ENCODE results near the gene PCED1B.
"Not testable (repeated sequence)": the region's sequence is repeated elsewhere in the genome, so short reads cannot be mapped to it uniquely, and the experiment has no call there.

Gene PCED1B

DNA sequence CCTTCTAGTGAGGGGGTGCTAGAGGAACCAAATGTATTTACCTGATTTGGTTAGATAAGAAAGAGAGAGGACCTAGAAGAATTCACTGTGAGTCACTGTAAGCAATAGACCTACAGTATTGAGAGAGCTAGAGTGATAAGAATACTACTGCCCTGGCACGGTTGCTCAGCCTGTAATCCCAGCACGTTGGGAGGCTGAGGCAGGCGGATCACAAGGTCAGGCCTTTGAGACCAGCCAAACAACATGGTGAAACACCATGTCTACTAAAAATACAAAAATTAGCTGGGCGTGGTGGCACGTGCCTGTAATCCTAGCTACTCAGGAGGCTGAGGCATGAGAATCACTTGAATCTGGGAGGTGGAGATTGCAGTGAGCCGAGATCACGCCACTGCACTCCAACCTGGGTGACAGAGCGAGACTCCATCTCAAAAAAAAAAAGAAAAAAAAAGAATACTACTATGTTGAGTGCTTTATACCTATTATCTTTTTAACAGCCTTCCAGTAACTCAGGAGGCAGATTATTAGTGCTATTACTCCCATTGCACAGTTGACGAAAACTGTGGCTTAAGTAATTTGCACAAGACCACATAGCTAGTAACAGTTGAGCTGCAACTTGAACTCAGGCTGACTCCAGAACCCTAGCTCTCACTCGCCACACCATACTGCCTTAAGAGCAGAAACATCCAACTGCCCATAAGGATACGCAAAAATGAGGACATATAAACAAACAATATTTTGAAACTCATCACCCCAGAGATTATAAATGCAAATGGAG is 102.9 kb downstream of the PCED1B start:
- not testable (repeated sequence) for DNase-seq

DNA sequence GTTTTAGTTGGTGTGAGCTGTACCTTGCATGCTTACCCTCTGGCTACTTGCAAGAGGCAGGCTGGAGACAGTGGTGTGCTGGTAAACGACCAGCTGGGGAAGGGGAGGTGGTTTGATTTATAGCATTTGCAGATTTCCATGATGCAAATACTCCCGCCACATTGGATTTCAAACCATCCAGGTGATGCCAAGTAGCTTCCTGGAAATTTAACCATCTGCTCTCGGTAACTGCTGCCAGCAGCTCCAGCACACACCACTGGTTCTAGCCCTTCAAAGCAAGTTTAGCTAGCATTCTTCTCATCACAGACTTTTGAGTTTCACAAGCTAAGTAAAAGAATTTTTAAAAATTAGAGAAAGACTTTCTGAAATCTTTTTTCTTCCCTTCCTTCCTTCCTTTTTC is 104.8 kb downstream of the PCED1B start:
- DNase-seq: no peak

DNA sequence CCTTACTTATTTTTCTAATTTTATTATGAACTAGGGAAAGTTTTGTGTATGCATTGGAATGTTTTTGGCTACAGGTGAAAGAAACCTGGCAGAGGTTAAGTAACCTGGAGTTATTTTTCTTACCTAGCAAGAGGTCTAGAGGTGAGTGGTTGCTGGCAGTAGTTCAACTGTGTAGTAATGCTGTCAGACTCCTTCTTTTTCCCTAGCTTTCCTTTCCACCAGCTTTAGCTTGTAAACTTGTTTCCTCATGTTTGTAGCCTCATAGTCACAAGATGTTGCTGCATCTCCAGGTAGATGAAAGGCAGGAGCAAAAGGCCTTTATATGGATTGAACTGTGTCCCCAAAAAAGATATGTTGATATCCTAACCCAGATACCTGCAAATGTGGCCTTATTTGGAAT is 105.4 kb downstream of the PCED1B start:
- no peak for DNase-seq

DNA sequence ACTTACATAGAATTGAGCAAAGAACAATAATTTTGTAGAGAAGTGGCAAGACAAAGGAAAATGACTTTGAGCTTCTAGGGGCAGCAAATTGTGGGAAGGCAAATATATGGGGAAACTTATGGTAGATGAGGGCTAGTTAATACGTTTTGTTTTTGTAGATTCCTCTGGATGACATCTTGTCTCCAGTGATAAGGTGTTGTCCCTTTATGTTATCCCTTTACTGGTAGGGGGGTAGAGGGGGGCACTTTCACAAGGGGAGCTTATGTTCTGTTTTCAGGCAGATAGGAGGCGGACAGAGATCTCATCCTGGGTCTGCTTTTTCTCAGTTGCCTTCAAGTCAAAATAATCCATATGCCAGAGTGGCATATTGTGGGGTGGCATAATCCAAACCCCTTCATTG is 106.8 kb downstream of the PCED1B start:
- no peak for DNase-seq

- DNase-seq: no peak
Observed at GRCh38 chr12:47188576-47189441, 109.4 kb downstream of the PCED1B start.

DNA sequence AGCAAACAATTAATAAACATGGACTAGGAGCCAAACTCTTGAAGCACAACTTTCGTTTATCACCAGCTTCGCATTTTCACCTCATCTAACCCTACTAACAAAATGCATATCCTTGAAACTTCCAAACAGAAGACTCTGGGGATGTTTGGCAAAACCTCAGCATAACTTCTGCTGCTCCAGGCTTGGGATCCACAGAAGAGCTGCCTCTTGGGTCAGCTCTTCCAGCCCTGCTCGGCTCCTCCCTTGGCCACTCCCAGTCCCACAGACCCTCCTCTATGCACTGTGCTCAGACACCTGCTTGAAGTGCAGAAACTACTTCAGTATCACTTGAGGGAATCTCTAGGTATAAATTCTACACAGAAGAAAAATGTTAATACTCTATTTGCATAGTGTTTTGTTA is 110.3 kb downstream of the PCED1B start:
- DNase-seq: no peak

GRCh38 chr12:47190271-47190750 is 110.9 kb downstream of the PCED1B start:
- DNase-seq: no peak

DNA sequence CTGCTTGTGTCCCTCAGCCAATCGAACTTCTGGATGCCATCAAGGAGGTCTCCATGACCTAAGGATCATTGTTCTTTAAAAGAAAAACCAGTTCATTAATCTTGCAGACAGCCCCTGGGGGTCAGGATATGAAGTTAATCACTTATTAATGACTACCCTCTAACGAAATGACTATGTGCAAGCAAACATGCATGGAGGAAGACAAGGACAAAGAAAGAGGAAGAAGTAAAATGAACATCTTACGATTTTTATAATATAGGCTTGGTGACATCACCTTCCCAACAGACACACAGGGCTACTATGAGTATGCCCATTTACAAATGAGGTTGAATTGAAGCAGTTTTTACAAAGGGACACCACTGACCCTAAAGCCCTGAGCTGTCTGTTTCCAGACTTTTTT is 111.5 kb downstream of the PCED1B start:
- DNase-seq: no peak

DNA sequence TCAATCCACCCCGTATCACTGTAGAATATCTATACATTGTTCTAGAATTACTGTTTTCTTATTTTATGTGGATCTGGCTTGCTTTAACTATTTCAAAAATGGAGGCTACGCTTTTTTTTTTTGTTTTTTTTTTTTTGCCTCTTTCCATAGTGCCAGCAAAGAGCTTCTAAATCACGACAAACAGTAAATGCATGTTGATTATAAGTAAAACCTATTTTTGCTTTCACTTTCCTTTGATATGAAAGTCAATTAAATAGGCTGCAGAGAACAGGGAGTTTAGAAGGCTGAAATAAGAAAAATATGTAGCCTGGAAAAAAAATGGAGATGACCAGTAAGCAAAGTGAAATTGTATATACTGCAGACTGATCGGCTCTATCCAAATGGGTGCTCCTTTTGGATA is 112.6 kb downstream of the PCED1B start:
- DNase-seq: no peak

DNA sequence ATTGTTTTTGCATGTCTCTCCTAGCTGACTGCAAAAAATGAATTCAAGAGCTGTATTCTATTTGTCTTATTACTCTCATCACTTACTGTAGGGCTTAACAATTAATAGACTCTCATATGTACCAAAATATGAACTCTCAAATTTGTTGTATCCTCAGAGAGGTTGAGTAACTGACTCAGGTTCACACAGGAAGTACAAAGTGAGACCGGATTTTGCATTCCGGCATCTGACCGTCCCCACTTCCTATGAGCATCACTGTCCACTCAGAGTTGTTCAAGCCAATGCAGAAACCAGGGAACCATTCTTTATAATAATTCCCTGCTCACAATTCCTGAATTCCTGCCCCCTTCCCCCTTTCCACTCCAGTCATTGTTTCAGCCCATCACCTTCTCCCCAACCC is 113.6 kb downstream of the PCED1B start:
- no peak for DNase-seq

GRCh38 chr12:47194501-47194900 is 115.1 kb downstream of the PCED1B start:
- no peak for DNase-seq

GRCh38 chr12:47200446-47200845 is 121.0 kb downstream of the PCED1B start:
- no peak for DNase-seq

DNA sequence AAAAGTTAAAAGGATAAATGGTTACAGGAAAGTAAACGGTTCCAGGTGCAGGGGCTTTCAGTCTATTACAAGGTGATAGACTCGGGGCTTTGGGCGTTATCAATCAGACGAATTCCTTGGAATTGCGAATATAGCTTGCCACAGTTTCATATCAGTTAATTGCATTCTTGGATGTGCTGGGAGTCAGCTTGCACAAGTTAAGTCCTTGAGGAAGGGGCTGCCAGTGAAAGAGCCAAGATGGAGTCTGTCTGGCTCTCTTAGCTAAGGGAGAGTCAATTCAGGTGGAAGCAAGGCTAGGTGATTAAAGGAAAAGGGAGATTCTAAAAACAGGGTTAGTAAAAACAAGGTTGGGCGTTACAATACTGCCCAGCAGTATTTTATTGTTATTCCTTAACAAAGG is 121.8 kb downstream of the PCED1B start:
- not testable (repeated sequence) for DNase-seq

GRCh38 chr12:47202176-47202575 is 122.8 kb downstream of the PCED1B start:
- DNase-seq: no peak

DNA sequence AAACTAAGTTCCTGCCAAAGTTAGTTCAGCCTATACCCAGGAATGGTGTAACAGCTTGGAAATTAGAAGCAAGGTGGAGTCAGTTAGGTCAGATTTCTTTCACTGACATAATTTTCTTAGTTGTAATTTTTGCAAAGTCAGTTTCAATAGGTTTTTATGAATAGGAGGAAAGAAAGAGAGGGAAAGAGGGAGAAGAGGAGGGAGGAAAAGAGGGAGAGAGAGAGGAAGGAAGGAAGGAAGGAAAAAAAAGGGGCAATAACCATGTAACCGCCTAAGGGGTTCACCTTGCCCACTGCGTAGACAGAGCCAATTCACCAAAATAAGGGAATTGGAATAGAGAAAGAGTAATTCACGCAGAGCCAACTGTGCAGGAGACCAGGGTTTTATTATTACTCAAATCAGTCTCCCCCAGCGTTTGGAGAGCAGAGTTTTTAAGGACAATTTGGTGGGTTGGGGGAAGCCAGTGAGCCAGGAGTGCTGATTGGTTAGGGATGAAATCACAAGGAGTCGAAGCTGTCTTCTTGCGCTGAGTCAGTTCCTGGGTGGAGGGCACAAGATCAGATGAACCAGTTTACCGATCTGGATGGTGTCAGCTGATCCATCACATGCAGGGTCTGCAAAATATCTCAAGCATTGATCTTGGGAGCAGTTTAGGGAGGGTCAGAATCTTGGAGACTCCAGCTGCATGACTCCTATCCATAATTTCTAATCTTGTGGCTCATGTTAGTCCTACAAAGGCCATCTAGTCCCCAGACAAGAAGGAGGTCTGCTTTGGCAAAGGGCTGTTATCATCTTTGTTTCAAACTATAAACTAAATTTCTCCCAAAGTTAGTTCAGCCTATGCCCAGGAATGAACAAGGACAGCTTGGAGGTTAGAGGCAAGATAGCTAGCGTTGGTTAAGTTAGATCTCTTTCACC is 126.4 kb downstream of the PCED1B start:
- no peak for DNase-seq

GRCh38 chr12:47206450-47207339 is 127.3 kb downstream of the PCED1B start:
- no peak for DNase-seq

GRCh38 chr12:47207340-47207717 is 127.9 kb downstream of the PCED1B start:
- DNase-seq: no peak

DNA sequence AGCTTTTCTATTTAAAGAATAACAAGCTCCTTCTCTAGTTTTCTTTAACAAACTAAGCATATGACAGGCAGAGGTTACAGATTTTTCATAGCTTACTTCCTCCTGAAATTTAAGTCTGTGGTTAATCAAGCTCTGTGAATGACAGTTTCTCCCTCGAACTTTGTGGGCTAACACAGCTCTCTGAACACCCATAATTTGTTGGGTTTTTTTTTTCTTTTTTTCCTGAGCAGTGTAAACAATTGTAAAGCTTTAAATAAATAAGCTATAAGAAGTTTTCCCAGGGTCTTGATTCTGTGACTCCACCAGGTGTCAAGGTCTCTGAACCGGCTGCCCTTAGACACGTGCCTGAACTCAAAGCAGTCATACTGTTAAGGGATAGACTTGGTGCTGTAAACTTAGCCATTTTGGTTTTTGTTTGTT is 128.4 kb downstream of the PCED1B start:
- DNase-seq: no peak

- no peak for DNase-seq
Observed at GRCh38 chr12:47209014-47209413, 129.6 kb downstream of the PCED1B start.

DNA sequence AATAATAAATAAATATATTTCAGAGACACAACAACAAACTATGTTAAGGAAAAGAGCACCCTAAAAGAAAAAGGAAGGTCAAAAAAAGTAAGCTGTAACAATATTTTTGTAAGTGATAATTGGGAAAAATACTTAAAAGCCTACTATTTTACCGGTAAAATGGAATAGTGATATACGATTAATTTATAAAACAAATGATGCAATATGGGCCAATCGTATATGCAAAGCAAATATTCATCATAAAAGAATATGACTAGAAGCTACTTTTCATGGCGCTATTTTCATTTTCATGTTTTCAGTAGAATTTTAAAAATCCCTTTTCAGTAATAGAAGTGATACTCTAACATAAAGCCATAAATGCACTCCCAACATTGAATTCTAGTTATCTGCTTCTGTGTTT is 131.4 kb downstream of the PCED1B start:
- DNase-seq: no peak

DNA sequence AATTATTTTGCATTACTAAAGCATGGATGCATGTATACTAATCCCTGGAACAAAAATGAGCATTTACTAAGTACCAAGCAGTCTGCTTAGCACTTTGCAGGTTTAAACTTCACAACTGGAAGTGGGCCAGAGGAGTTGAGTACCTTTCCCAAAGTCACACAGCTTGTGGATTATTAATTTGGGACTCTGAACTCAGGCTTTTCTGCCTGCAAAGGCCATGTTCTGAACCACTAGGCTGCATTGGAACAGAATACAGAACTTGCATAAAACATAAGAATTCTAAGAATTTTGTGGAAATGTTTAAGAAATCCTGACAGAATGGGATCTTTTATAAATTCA is 133.2 kb downstream of the PCED1B start:
- DNase-seq: no peak

GRCh38 chr12:47213396-47213795 is 134.0 kb downstream of the PCED1B start:
- no peak for DNase-seq

Measured in midbrain (tissue), 1 donor.